Measurements from ENCODE around the gene TMEM163.

The TMEM163 gene

GRCh38 chr2:134537121-134537520, 181.7 kb downstream of the TMEM163 start:
- no peak for TF ChIP-seq CTCF (IDR thresholded peaks at IDR 0.05; ENCODE audit: control extremely low read depth, extremely low read depth, low read depth, missing control alignments)
- DNase-seq (ENCODE audit: extremely low spot score), result no peak
- ChIA-PET POLR2A (no interaction called here), CTCF (no interaction called here)

GRCh38 chr2:134536296-134536695, 182.5 kb downstream of the TMEM163 start:
- no peak for DNase-seq (ENCODE audit: extremely low spot score)
- TF ChIP-seq CTCF (IDR thresholded peaks at IDR 0.05; ENCODE audit: control extremely low read depth, extremely low read depth, low read depth, missing control alignments), result no peak
- CTCF ChIA-PET, result no interaction called here
- POLR2A ChIA-PET, result no interaction called here

GRCh38 chr2:134532537-134532936, 186.3 kb downstream of the TMEM163 start:
- DNase-seq (ENCODE audit: extremely low spot score), result no peak
- POLR2A ChIA-PET, result no interaction called here
- no peak for TF ChIP-seq CTCF (IDR thresholded peaks at IDR 0.05; ENCODE audit: control extremely low read depth, extremely low read depth, low read depth, missing control alignments)
- CTCF ChIA-PET, result no interaction called here

- no peak for DNase-seq (ENCODE audit: extremely low spot score)
- ChIA-PET POLR2A (no interaction called here), CTCF (interaction anchor here (1.1 kb wide), 1 partner anchor 254 kb away, joined by 3 read pairs; no protein-coding TSS in a partner anchor)
- TF ChIP-seq CTCF (IDR thresholded peaks at IDR 0.05; ENCODE audit: control extremely low read depth, extremely low read depth, low read depth, missing control alignments), result no peak
These were observed 191.4 kb downstream of the TMEM163 start for GRCh38 chr2:134527381-134527780.

- POLR2A ChIA-PET, result no interaction called here
- no peak for DNase-seq (ENCODE audit: extremely low spot score)
- no peak for TF ChIP-seq CTCF (IDR thresholded peaks at IDR 0.05; ENCODE audit: control extremely low read depth, extremely low read depth, low read depth, missing control alignments)
- CTCF ChIA-PET, result no interaction called here
These were observed 196.0 kb downstream of the TMEM163 start for GRCh38 chr2:134522496-134523455.

GRCh38 chr2:134518101-134518500, 200.7 kb downstream of the TMEM163 start:
- no peak for DNase-seq (ENCODE audit: extremely low spot score)
- TF ChIP-seq CTCF (IDR thresholded peaks at IDR 0.05; ENCODE audit: control extremely low read depth, extremely low read depth, low read depth, missing control alignments), result no peak
- POLR2A ChIA-PET, result no interaction called here
- CTCF ChIA-PET, result no interaction called here
